Mesenchymal stem cell (in vitro differentiated cells and primary cell): ENCODE results near the gene TTLL11.

Experiments
- DNase-seq: peaks from one replicate; pipeline ENCODE4 v3.0.0-alpha.2; 2013
- H2AFZ ChIP-seq: one replicate; pipeline ENCODE4 v1.6.1; 2013; ENCODE audit warnings: low read depth, mild to moderate bottlenecking, control low read depth, inconsistent platforms, low read length, moderate library complexity
- H2AK5ac ChIP-seq: 2 replicates; pipeline ENCODE4 v1.6.1; 2013; ENCODE audit warnings: low read length, moderate library complexity, mild to moderate bottlenecking, inconsistent platforms; ENCODE audit not compliant: severe bottlenecking
- H2BK120ac ChIP-seq: one replicate; pipeline ENCODE4 v1.6.1; 2013; ENCODE audit warnings: low read depth, mild to moderate bottlenecking, inconsistent platforms, low read length, moderate library complexity
- H2BK12ac ChIP-seq, 2 experiments: one replicate each; pipeline ENCODE4 v1.6.1; 2013; ENCODE audit warnings: inconsistent platforms in 2 of 2, low read length in 2 of 2, mild to moderate bottlenecking in 2 of 2, moderate library complexity in 2 of 2, control low read depth in 1 of 2
- H2BK15ac ChIP-seq: one replicate; pipeline ENCODE4 v1.6.1; 2013; ENCODE audit warnings: mild to moderate bottlenecking, low read depth, inconsistent platforms; ENCODE audit not compliant: poor library complexity, severe bottlenecking
- H2BK5ac ChIP-seq: 2 replicates; pipeline ENCODE4 v1.6.1; 2013; ENCODE audit warnings: low read depth, mild to moderate bottlenecking, low read length, control low read depth, inconsistent platforms; ENCODE audit not compliant: poor library complexity, severe bottlenecking
- H3K14ac ChIP-seq, 2 experiments: one replicate each; pipeline ENCODE4 v1.6.1; 2013; ENCODE audit warnings: inconsistent platforms in 2 of 2, low read length in 2 of 2, control low read depth in 1 of 2, mild to moderate bottlenecking in 1 of 2, moderate library complexity in 1 of 2
- H3K18ac ChIP-seq, 2 experiments: one replicate each; pipeline ENCODE4 v1.6.1; 2013; ENCODE audit warnings: inconsistent platforms in 2 of 2, low read length in 2 of 2, control low read depth in 1 of 2, low read depth in 1 of 2, mild to moderate bottlenecking in 1 of 2
- H3K23ac ChIP-seq, 2 experiments: one replicate each; pipeline ENCODE4 v1.6.1; 2013; ENCODE audit warnings: inconsistent platforms in 2 of 2, low read length in 2 of 2, mild to moderate bottlenecking in 2 of 2, moderate library complexity in 2 of 2, control low read depth in 1 of 2
- H3K27ac ChIP-seq: 2 replicates; pipeline ENCODE4 v1.5.1; 2013; ENCODE audit warnings: mild to moderate bottlenecking, moderate library complexity, low read length, control low read depth, inconsistent platforms; ENCODE audit not compliant: poor library complexity, severe bottlenecking
- H3K27me3 ChIP-seq, 2 experiments: 2 replicates each; pipeline versions ENCODE4 v1.6.1 to v1.7.0; 2013; ENCODE audit warnings: low read length in 2 of 2, mild to moderate bottlenecking in 2 of 2, moderate library complexity in 2 of 2, control low read depth in 1 of 2, inconsistent platforms in 1 of 2; ENCODE audit not compliant: control insufficient read depth in 1 of 2, insufficient read depth in 1 of 2
- H3K36me3 ChIP-seq, 2 experiments: 2 replicates each; pipeline versions ENCODE4 v1.6.1 to v1.7.0; 2013; ENCODE audit warnings: low read length in 2 of 2, control low read depth in 1 of 2, inconsistent platforms in 1 of 2, low read depth in 1 of 2, mild to moderate bottlenecking in 1 of 2; ENCODE audit not compliant: insufficient read depth in 2 of 2, control insufficient read depth in 1 of 2
- H3K4ac ChIP-seq, 2 experiments: one replicate each; pipeline ENCODE4 v1.6.1; 2013; ENCODE audit warnings: inconsistent platforms in 2 of 2, low read length in 2 of 2, mild to moderate bottlenecking in 2 of 2, moderate library complexity in 2 of 2, control low read depth in 1 of 2, low read depth in 1 of 2
- H3K4me1 ChIP-seq: 2 replicates; pipeline ENCODE4 v1.6.1; 2013; ENCODE audit warnings: low read depth, low read length, control low read depth; ENCODE audit not compliant: control insufficient read depth, insufficient read depth
- H3K4me2 ChIP-seq: 2 replicates; pipeline ENCODE4 v1.6.1; 2013; ENCODE audit warnings: low read length, mild to moderate bottlenecking, inconsistent platforms; ENCODE audit not compliant: poor library complexity, severe bottlenecking
- H3K4me3 ChIP-seq, 2 experiments: 2 replicates each; pipeline versions ENCODE4 v1.5.1 to v1.7.0; 2013; ENCODE audit warnings: low read length in 2 of 2, mild to moderate bottlenecking in 2 of 2, control low read depth in 1 of 2, low read depth in 1 of 2; ENCODE audit not compliant: insufficient read depth in 1 of 2
- H3K79me1 ChIP-seq: replicated peaks from 2 replicates; pipeline ENCODE4 v1.6.1; 2013; ENCODE audit warnings: mild to moderate bottlenecking, control low read depth, low read length, inconsistent platforms; ENCODE audit not compliant: poor library complexity, severe bottlenecking
- H3K9ac ChIP-seq: 2 replicates; pipeline ENCODE4 v1.7.0; 2013; ENCODE audit warnings: mild to moderate bottlenecking, low read length, moderate library complexity
- H3K9me3 ChIP-seq: 2 replicates; pipeline ENCODE4 v1.7.0; 2013; ENCODE audit warnings: mild to moderate bottlenecking, low read length; ENCODE audit not compliant: control insufficient read depth
- H4K8ac ChIP-seq: one replicate; pipeline ENCODE4 v1.6.1; 2013; ENCODE audit warnings: inconsistent platforms, mild to moderate bottlenecking, low read length, moderate library complexity
- H4K91ac ChIP-seq: one replicate; pipeline ENCODE4 v1.6.1; 2013; ENCODE audit warnings: mild to moderate bottlenecking, low read length, inconsistent platforms
- WGBS: methylation state at CpG from one replicate; pipeline ENCODE4 v1.1.7; 2013; ENCODE audit warnings: mixed read lengths; 5-methylcytosine and 5-hydroxymethylcytosine counted together

Gene TTLL11

GRCh38 chr9:121781701-121782464 lies 311.2 kb downstream of the TTLL11 start:
- no peak overlapping the region for H3K18ac ChIP-seq
- DNase-seq: no peak
- no peak overlapping the region for H2BK12ac ChIP-seq
- H3K4me2 ChIP-seq: no peak overlapping the region
- peaks cover 15% of the 10 kb centered on the region for H3K4me1 ChIP-seq
- no peak overlapping the region for H2AFZ ChIP-seq
- no peak overlapping the region for H2BK15ac ChIP-seq
- peaks cover 13% of the 10 kb centered on the region for H3K79me1 ChIP-seq
- WGBS: 95% methylated on average over 17 of the region's 17 CpGs
- H3K9me3 ChIP-seq: peaks cover 11% of the 10 kb centered on the region
- H3K14ac ChIP-seq: no peak overlapping the region
- H3K9ac ChIP-seq: no peak overlapping the region
- H3K36me3 ChIP-seq: peaks cover 28 to 63% of the 10 kb centered on the region in 2 experiments
- H3K4me3 ChIP-seq: no peak overlapping the region
- no peak overlapping the region for H4K91ac ChIP-seq
- no peak overlapping the region for H2BK5ac ChIP-seq
- no peak overlapping the region for H3K23ac ChIP-seq
- no peak overlapping the region for H4K8ac ChIP-seq
- H2AK5ac ChIP-seq: no peak overlapping the region
- H3K27me3 ChIP-seq: no peaks in the 10 kb centered on the region
- no peak overlapping the region for H3K27ac ChIP-seq
- no peak overlapping the region for H3K4ac ChIP-seq
- H2BK120ac ChIP-seq: no peak overlapping the region

- Histone ChIP-seq H3K9me3 (peaks cover 11% of the 10 kb centered on the region), H3K18ac (no peak overlapping the region), H3K27ac (no peak overlapping the region), H2BK12ac (no peak overlapping the region), H2AFZ (no peak overlapping the region), H3K79me1 (peaks cover 18% of the 10 kb centered on the region), H3K4me1 (peaks cover 14% of the 10 kb centered on the region), H3K14ac (no peak overlapping the region), H3K36me3 (peaks cover 36 to 63% of the 10 kb centered on the region in 2 experiments), H2BK5ac (no peak overlapping the region), H4K91ac (no peak overlapping the region), H2BK15ac (no peak overlapping the region), H3K4ac (no peak overlapping the region), H2BK120ac (no peak overlapping the region), H3K4me3 (no peak overlapping the region), H4K8ac (no peak overlapping the region), H3K4me2 (no peak overlapping the region), H3K27me3 (no peaks in the 10 kb centered on the region), H3K23ac (no peak overlapping the region), H3K9ac (no peak overlapping the region), H2AK5ac (no peak overlapping the region)
- no peak for DNase-seq
- WGBS: 95% methylated on average over 7 of the region's 8 CpGs
These were observed 312.0 kb downstream of the TTLL11 start for GRCh38 chr9:121781145-121781548.

- H3K27me3 ChIP-seq: no peaks in the 10 kb centered on the region
- no peak overlapping the region for H3K23ac ChIP-seq
- H3K18ac ChIP-seq: no peak overlapping the region
- no peak overlapping the region for H3K4me2 ChIP-seq
- H3K79me1 ChIP-seq: peaks cover 18% of the 10 kb centered on the region
- no peak overlapping the region for H2BK5ac ChIP-seq
- H2BK12ac ChIP-seq: no peak overlapping the region
- no peak overlapping the region for H3K4ac ChIP-seq
- peaks cover 42 to 63% of the 10 kb centered on the region in 2 experiments for H3K36me3 ChIP-seq
- peaks cover 11% of the 10 kb centered on the region for H3K9me3 ChIP-seq
- no peak overlapping the region for H2AK5ac ChIP-seq
- no peak overlapping the region for H2BK15ac ChIP-seq
- H3K4me3 ChIP-seq: no peak overlapping the region
- H2BK120ac ChIP-seq: no peak overlapping the region
- WGBS: 96% methylated on average over 17 of the region's 17 CpGs
- no peak overlapping the region for H3K9ac ChIP-seq
- DNase-seq: no peak
- peaks cover 14% of the 10 kb centered on the region for H3K4me1 ChIP-seq
- no peak overlapping the region for H2AFZ ChIP-seq
- H3K27ac ChIP-seq: no peak overlapping the region
- no peak overlapping the region for H4K8ac ChIP-seq
- peak overlapping the region; percentile 21 for H4K91ac ChIP-seq
- H3K14ac ChIP-seq: peak overlapping the region in 1 of 2 experiments; percentile 58
These were observed 312.7 kb downstream of the TTLL11 start for GRCh38 chr9:121780177-121781040.
